GM19395 (cell line): ENCODE measurements around the gene C10orf71.

Experiments used
- ATAC-seq: cut with Tn5 transposase; IDR thresholded peaks from one replicate; pipeline ENCODE4 v1.9.1; 2021; ENCODE audit warnings: mild to moderate bottlenecking, moderate library complexity; ENCODE audit not compliant: unreplicated experiment

Gene C10orf71

DNA sequence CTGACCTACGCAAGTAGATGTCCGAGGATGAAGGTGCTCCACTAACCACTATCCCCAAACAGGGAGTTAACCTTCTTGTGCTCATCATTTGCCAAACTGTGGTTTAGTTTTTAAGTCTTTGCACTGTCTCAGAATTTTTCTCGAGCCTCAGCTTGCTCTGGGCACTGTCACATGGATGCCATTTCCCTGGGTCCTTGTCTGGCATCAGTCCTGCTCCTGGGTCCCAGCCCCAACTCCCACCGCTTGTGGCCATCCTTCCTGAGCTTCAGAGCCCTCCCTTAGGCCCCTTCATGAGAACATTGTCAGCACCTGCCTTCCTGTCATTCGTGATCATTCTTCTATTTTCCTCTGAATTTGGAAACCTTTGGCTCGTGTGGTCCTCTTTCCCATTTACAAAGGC is 33.8 kb downstream of the C10orf71 start:
- ATAC-seq = no peak

DNA sequence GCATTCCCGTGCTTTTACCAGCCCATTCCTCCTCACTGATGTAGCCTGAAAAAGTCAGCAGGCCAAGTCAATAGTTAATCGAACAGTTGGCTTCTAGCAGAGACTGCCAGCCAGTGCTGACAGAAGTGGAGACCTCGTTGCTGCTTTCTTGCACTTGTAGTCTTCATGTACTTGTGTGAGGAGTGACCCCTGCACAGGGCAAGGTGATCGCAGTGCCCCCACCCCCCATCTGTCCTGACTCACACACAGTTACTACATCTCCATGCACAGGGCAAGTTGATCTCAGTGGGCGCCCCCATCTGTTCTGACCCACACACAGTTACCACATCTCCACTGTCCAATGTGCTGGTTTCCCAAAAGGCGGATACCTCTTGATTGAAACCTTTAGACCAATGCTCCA is 34.2 kb downstream of the C10orf71 start:
- no peak for ATAC-seq

DNA sequence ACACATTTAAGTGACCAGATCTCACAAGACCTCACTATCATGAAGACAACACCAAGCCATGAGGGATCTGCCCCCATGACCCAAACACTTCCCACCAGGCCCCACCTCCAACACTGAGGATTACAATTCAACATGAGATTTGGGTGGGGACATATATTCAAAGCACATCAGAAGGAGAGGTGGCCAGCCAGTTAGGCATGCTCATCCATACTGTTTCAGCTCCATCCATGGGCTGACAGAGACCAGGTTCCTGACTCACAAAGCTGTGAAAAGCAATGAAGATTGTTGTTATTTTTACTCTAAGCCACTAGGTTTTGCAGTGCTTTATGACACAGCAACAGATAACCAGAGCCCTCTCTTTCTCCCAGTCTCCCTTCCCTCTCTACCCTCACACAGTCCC is 36.0 kb downstream of the C10orf71 start:
- ATAC-seq = no peak

DNA sequence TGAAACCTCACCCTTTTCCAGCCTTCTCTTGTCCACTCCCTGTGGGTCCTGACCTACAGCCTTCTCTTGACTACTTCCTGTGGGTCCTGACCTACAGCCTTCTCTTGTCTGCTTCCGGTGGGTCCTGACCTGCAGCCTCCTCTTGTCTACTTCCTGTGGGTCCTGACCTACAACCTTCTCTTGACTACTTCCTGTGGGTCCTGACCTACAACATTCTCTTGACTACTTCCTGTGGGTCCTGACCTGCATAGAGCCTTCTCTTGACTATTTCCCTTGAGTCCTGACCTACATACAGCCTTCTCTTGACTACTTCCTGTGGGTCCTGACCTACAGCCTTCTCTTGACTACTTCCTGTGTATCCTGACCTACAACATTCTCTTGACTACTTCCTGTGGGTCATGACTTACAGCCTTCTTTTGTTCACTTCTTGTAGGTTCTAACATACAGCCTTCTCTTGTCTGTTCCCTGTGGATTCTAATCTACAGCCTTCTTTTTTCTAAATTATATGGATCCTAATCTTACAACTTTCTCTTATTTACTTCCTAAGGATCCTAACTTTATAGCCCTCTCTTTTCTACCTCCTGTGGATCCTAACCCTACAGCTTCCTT is 36.5 kb downstream of the C10orf71 start:
- ATAC-seq = no peak

DNA sequence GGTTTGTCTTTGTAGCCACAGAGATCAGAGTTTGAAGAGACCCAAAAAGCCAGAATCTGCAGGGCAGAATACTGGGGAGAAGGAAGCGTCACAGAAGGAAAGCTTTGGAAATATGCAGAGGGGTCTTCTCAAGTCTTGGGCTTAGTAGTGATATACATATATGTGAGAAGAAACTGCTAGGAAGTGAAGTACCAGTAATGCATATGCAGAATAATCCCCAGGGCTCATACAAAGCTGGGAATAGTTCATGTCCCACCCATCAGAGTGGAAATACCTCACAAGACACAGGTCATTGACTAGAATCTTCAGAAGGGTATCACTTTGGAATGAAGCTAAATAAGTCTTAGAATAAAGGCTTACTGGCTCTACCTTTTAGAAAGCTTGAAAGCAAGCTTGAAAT is 39.6 kb downstream of the C10orf71 start:
- no peak for ATAC-seq

DNA sequence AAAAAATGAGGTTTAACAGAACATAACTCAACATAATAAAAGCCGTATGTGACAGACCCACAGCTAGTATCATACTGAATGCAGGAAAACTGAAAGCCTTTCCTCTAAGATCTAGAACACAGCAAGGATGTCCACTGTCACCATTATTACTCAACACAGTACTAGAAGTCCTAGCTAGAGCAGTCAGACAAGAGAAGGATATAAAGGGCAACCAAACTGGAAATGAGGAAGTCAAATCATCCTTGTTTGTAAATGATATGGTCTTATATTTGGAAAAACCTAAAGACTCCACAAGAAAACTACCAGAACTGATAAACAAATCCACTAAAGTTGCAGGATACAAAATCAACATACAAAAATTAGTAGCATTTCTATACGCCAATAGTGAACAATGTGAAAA is 45.9 kb downstream of the C10orf71 start:
- no peak for ATAC-seq

DNA sequence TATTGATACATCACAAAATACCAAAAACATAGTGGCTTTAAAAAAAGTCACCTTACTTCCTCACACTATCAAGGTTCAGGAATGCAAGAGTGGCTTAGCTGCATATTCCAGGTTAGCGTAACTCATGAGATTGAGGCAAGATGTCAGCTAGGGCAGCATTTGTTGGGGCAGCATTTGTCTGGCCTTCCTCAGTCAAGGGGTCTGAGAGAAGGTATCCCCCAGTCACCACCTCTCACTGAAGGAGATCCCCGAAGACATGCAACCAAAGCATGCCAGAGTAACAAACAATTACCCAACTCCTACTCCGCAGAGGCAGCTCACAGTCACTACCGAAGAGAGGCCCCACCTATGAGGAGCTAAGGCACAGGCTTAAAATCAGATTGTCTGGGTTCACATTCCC is 48.4 kb downstream of the C10orf71 start:
- no peak for ATAC-seq

DNA sequence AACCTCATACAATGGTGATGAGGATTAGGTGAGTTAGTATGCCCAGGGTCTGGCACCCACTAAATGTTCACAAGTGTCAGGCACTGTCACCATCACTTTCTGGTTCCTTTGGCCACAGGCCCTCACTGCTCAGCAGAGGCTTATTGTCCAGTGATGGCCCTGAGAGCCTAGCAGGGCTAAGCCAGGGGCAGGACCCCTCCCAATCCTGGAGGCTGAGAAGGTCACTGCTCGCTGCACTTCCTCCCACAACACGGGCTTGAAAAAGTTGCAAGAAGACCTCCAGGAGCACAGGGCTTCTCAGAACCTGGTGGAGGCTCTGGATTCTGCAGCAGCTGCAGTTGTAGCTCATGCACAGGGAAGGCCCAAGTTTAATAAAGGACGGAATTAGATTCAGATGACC is 48.9 kb downstream of the C10orf71 start:
- ATAC-seq = no peak

DNA sequence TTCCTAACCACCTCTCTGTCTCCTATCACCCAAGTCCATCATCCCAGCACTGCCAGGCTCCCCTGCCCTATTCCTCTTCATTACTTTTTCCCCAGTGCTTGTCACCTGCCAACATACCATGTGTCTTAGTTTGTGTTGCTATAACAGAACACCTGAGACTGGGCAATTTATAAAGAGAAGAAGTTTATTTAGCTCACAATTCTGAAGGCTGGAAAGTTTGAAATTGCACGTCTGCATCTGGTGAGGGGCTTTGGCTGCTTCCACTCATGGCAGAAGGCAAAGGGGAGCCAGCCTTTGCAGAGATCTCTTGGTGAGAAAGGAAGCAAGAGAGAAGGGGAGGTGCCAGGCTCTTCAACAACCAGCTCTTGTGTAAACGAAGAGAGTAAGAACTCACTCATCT is 49.6 kb downstream of the C10orf71 start:
- ATAC-seq = no peak

DNA sequence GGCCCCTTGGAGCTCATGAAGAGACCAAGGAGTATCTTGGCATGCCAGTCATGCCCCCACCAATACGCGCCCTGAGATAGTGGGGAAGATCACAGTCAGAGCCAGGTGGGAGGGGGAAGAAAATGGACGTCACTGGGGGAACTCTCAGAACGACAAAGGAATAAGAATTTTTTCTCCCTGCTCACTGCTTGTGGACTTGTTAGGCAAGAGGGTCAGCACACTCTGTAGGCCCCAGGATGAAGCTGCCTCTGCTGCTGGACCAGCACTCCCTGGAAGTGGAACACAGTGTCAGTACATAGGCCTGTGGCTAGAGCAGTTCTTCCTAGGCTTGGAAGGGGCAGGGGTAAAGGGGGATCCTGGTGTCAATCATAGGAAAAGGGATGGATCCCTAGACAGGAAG is 50.4 kb downstream of the C10orf71 start:
- ATAC-seq = no peak

DNA sequence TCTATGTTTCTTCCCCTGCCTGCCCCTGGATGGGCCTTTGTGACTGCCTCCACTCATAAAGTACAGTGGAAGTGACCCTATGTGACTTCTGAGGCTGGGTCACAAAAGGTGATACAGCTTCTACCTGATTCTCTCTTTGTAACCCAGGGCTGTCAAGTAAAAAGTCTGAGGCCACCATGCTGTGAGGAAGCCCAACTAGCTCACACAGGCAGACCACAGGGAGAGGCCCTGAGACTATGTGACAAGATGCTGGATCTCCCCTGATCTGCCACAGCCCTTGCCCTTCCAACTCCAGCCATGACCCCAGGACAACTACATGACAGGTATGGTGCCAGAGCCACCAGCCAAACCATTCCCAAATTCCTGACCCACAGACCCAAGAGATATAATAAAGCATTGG is 51.2 kb downstream of the C10orf71 start:
- no peak for ATAC-seq

DNA sequence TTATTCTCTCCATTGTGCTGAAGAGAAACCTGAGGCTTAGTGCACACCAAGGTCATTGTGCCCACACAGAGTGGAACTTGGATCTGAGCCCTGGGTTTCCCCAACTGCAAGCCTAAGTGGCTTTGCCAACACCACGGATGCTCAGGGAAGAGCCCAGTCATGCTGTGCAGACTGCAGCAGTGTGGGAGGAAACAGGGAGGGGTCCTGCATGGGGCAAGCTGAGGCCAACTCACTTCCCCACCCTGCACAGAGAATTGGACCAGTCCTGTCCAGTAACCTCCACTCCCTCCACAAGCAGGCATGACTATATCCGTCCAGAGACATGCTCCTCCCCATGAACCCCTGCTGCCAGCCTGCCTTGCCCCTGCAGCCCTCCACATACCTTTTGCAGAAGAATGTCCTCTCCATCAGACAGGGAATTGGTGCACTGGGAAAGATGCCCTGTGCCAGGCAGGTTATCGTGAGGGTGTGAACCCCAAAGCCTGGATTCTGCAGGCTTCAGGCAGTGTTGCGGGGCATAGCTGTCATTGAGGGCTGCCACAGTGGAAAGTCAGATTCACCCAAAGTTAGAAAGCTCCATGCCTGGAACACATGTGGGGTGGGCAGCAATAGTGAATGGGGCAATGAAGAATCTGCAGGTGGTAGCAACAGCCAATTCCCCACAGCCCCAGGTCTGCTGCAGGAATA is 52.0 kb downstream of the C10orf71 start:
- no peak for ATAC-seq

DNA sequence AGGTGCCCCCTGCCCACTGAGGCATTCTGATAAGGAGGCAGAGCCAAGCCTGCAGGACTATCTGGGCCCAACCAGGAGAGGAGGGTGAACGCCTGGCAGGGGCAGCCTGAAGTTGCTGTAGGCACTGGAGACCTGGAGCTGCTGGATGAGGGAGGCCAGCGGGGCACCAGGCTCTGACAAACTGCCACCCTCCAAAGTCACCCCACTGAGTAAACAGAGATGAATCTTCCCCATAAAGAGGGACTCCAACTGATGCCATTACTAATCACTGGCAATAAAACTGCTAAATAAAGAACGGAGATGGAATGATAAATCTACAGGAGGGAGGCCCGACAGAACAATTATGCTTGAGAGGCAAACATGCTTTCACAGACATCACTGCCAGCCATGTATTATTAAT is 52.7 kb downstream of the C10orf71 start:
- no peak for ATAC-seq

DNA sequence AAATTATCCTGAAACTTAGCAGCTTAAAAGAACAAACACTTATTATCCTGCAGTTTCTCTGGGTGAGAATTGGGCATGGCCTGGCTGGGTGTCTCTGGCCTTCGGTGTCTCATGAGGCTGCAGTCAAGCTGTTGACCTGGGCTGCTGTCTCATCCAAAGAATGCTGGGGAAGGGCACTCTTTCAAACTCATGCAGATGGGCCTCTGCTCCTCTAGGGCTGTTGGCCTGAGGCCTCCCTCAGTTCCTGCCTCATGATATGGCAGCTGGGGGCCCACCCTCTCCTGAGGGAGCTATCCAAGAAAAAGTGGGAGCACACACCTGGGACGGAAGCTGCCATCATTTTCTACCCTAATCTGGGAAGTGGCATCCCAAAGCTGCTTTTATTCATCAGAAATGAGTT is 53.4 kb downstream of the C10orf71 start:
- no peak for ATAC-seq

DNA sequence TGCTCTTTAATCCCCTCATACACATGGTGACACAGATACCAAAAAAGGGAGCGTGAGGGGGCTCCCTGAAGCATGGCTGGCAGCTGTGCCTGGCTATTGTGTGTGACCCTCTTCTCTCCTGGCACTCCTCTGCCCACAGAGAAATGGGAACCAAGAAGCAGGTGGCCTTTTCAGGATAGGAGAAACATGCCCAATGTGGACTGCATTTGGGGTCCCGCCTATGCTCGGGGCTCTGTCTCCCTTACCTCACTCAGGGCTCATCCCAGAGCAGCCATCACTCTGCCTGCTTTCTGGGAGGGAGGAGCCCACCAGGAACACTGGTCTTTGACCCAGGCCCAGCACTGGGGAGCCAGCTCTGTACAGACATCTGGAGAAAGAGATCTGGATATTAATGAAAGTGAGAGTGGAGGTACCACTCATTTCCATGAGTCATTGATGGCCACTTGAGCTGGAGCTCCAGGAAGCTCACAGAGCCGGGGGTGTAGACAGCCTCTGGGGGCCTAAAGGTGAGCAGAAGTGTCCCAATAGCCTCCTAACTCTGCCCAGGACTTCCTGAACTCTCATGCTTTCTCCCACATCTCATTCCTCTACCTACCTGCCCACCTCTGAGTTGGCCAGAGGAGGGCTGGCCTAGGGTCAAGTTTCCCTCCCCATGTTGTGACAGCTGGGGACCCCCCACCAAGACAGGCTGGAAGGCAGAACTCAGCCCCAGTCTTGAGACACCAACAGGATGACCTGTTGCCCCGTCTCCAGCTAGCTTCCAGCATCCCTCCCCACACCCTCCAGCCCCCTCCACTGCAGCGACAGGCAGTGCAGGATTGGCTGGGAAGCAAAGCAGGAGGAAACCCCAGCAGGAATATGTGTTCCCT is 54.3 kb downstream of the C10orf71 start:
- ATAC-seq = no peak

DNA sequence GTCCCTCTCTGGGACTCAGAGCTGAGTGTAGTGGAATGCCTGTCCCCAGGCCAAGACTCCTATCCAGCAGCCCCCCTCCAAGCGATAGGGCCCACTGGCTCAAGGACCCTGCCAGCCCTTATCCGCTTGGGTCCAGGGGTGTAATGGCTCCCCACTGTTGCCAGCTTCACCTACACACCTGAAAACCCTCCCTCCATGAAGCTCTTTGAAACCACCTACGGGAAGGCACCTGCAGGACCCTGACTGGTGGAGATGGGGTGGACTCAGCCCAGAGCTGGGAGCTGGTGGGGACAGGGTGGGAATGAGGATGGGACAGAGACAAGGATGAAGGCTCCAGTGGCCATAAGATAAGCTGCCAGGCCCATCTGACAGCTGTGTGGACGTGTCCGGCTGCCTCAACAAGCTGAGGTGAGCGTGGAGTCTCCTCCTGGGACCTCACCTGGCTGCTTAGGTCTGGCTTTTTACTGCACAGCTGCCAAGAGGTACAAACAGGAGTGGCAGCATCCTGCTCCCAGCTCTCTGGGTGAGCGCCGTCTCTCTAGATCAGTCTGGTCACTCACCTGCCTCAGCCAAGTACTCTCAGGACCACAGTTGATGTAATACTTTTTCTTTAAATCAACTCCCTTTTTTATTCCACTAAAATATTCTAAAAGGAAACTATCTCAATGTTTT is 55.1 kb downstream of the C10orf71 start:
- no peak for ATAC-seq

DNA sequence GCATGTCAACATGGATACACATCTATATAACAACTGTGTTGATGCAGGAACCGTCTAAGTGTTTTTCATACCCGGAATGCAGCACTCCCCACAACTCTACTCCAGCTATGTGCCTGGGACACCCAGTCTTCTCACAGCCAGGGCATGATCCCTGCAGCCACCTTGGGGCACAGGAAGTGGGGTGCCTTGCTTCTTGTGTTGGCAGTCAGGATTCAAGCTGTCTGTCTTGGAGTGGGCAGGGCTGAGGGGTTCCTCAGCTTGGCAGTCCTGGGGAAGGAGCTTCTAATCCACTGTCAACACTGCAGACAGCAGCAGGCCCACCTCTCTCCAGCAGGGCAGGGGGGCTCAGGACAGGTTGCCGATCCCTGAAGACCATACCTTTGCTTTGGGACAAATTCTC is 55.6 kb downstream of the C10orf71 start:
- no peak for ATAC-seq

DNA sequence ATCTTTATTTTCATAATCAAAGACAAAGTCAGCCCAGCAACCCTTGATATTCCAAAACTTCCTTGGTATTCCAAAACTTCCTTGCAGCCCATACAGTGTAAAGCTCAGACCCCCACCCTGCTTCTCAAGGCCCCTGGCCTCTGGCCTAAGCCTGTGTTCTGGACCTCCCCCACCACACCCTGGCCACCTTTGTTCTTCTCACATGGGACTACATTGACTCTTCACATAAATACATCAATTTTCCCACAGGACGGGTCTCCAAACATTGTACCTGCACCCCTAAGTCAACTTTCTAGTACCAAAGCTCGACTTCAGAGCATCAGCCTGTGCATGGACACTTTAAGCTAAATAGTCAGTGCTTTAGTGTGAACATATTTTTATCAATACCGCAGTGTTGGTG is 56.3 kb downstream of the C10orf71 start:
- no peak for ATAC-seq

DNA sequence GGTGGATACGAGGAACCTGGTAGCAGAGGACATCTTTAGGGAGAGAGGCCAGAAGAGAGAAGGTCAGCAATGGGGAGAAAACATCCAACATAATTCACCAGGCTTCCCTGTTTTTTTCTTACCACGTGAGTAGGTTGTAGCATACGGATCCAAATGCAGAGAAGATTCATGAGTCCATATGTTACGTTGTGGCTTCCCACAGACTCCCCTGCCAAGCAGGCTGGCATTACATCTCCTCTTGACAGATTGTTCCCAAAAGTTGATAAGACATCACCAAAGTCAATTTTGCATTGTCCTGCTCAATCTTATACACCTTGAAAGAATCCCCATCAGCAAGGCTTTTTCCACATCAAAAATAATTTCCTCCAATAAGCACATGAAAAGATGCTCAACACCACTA is 57.2 kb downstream of the C10orf71 start:
- ATAC-seq = no peak

DNA sequence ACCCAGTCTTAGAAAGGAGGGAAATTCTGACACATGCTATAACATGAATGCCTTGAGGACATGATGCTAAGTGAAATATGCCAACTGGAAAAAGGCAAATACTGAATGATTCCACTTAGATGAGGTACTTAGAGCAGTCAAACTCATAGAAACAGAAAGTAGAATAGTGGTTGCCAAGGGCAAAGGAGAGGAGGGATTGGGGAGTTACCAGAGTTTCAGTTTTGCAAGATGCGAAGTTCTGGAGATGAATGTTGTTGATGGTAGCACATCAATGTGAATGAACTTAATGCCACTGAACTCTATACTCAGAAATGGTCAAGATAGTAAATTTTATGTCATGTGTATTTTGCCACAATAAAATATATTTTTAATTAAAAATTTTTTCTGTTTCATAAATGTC is 58.0 kb downstream of the C10orf71 start:
- ATAC-seq = no peak

DNA sequence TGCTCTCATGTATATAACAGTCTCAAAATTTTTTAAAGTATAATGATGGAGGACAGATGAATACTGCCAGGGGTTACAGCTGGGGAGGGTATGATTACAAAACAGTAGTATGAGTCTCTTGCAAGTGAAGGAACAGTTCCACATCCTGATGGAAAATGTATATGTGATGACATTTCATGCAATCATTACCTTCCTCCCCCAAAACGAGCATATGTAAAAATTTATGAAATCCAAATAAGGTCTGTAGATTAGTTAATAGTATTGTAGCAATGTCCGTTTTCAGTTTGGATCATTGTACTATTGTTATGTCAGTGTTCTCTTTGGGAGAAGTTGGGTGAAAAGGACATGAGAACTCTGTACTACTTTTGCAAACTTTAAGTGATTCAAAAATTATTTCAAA is 58.9 kb downstream of the C10orf71 start:
- no peak for ATAC-seq
